Measurements from ENCODE around the gene HDLBP. TPM values are rescaled to one million over a fixed set of nuclear protein-coding genes. Genes with fewer than 3 reads are reported as not detected.

The HDLBP gene
- total RNA-seq, 4 donors from 2014 or later = 383 to 486 (median 444) TPM

DNA sequence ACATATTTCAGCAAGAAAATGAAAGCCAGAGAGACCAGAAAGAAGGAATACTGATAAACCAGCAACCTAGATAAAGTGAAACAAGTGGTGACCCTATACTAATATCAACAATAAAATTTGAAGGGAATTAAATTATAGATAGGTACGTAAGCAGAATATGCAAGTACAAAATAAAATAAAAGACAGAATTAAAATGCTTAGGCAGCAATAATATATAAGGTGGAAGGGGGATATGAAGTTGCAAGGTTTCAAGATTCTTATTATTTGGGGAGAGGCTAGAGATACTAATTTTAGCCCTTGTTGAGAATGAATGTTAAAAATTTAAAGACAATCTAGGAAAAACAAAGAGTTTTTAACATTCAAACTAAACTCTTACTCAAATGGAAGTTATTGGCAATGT, 39.6 kb downstream of the HDLBP start:
- no peak for TF ChIP-seq POLR2A (IDR thresholded peaks at IDR 0.05)
- TF ChIP-seq, protein P1, sequence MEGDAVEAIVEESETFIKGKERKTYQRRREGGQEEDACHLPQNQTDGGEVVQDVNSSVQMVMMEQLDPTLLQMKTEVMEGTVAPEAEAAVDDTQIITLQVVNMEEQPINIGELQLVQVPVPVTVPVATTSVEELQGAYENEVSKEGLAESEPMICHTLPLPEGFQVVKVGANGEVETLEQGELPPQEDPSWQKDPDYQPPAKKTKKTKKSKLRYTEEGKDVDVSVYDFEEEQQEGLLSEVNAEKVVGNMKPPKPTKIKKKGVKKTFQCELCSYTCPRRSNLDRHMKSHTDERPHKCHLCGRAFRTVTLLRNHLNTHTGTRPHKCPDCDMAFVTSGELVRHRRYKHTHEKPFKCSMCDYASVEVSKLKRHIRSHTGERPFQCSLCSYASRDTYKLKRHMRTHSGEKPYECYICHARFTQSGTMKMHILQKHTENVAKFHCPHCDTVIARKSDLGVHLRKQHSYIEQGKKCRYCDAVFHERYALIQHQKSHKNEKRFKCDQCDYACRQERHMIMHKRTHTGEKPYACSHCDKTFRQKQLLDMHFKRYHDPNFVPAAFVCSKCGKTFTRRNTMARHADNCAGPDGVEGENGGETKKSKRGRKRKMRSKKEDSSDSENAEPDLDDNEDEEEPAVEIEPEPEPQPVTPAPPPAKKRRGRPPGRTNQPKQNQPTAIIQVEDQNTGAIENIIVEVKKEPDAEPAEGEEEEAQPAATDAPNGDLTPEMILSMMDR (IDR thresholded peaks at IDR 0.05 in 4 of 5, conservative IDR thresholded peaks at IDR 0.05 in 1 of 5) = no peak
- in situ Hi-C loops (cut with MboI; ENCODE audit: low sequenced_read_pairs in 4 of 4) = no loop called here
- H3K4me1 ChIP-seq = peaks cover 23 to 26% of the 10 kb centered on the region in 2 donors
- H3K27me3 ChIP-seq = no peaks in the 10 kb centered on the region
- H3K9me3 ChIP-seq = no peaks in the 10 kb centered on the region
- ATAC-seq = no peak
- DNase-seq = no peak
- H3K27ac ChIP-seq = no peak overlapping the region
- intact Hi-C loops (cut with DNase I; ENCODE audit: low total_unique reads) = no loop called here
- no peaks in the 10 kb centered on the region for H3K36me3 ChIP-seq
- H3K4me3 ChIP-seq = no peak overlapping the region

DNA sequence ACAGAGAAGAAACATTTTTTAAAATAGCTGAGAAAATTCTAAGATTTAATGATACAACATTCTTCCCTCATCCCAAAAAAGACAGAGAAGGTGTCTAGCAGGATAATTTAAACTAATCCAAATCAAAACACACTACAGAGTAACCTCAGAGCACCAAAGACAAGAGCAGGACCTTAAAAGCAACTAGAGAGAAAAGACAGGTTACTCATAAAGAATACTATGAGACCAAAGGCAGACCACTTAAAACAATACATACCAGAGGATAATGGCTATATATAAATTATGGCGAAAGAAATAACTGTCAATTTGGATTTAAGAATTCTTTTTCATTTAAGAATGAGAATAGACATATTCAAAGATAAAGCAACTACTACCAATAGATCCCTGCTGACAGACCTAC, 40.0 kb downstream of the HDLBP start:
- peaks cover 27 to 28% of the 10 kb centered on the region in 2 donors for H3K4me1 ChIP-seq
- in situ Hi-C loops (cut with MboI; ENCODE audit: low sequenced_read_pairs in 4 of 4) (no loop called here), intact Hi-C loops (cut with DNase I; ENCODE audit: low total_unique reads) (no loop called here)
- ATAC-seq (no peak), DNase-seq (no peak)
- no peaks in the 10 kb centered on the region for H3K9me3 ChIP-seq
- no peak overlapping the region for H3K27ac ChIP-seq
- TF ChIP-seq, protein P1 (IDR thresholded peaks at IDR 0.05 in 4 of 5, conservative IDR thresholded peaks at IDR 0.05 in 1 of 5) = no peak
- TF ChIP-seq POLR2A (IDR thresholded peaks at IDR 0.05) = no peak
- H3K4me3 ChIP-seq = no peak overlapping the region
- no peaks in the 10 kb centered on the region for H3K27me3 ChIP-seq
- H3K36me3 ChIP-seq = no peaks in the 10 kb centered on the region

DNA sequence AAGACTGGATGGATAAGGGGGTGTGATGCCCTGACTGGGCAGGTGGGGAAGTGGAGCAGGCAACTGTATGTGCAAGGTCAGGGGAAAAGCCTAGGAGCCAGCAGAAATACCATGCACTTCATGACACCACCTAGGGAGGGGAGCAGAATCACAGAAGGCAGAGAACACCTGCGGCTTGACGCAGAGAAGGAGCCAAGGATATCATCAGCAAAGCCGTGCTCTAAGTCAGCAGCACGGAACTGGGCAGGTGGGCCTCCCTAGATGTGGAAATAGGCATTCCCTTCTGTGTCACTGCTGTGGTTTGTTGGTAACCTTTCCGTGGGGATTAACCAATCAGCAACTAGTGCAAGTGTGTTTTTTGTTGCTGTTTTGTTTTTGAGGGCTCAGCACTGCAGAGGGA, 41.3 kb downstream of the HDLBP start:
- no peak for ATAC-seq

DNA sequence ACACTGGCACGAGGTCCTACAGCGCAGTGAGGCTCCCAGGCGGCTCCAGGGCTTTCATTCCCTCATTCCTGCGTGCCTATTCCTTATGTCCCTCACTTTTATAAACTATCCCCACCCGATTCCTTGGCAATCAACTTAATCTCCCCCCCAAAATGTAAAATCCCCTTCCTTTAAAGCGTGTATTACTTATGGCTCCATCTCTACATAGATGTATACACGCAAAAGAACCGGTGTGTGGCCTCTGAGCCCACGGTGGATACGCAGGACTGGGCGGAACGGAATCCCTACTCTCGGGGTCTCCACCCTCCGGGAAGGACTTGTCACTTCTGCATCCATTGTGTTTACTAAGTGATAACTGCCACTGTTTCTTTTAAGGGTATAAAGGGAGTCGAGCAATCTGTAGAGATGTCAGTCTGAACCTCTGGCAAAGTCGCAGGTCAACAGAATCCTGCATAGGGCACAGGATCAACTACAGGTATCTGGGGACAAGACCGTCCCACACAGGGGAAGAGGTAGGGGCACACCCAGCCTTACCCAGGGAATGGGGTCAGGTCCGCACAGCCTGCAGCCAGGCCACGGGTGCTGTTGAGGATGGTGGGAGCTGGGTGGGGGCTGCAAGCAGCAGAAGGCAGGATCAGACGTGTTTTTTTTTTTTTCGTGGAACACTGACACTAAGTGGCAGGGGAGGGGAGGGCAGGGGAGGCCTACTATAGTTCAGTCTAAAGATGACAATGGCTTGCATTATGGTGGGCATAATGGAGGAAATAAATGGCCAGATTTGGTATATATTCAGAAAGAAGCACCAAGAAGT, 42.1 kb downstream of the HDLBP start:
- no peaks in the 10 kb centered on the region for H3K36me3 ChIP-seq
- no peaks in the 10 kb centered on the region for H3K27me3 ChIP-seq
- DNase-seq (no peak), ATAC-seq (no peak)
- peaks cover 41% of the 10 kb centered on the region in 2 donors for H3K4me1 ChIP-seq
- H3K9me3 ChIP-seq = no peaks in the 10 kb centered on the region
- in situ Hi-C loops (cut with MboI; ENCODE audit: low sequenced_read_pairs in 4 of 4) = no loop called here
- peak overlapping the region; percentile 83 to 97 (median 92) for H3K27ac ChIP-seq
- intact Hi-C loops (cut with DNase I; ENCODE audit: low total_unique reads) = loop anchor here (2.0 to 5.0 kb wide), 7 partner anchors 41 to 339 kb away; partner anchors contain the start of genes FARP2, HDLBP, MTERF4 and SEPTIN2
- peak overlapping the region; percentile 67 to 93 (median 73) for H3K4me3 ChIP-seq
- TF ChIP-seq POLR2A (IDR thresholded peaks at IDR 0.05) = no peak
- TF ChIP-seq, protein P1 (IDR thresholded peaks at IDR 0.05 in 4 of 5, conservative IDR thresholded peaks at IDR 0.05 in 1 of 5) = no peak

More for the DNA sequence above, 41.3 kb downstream of the HDLBP start:
- in situ Hi-C loops (cut with MboI; ENCODE audit: low sequenced_read_pairs in 4 of 4) (no loop called here), intact Hi-C loops (cut with DNase I; ENCODE audit: low total_unique reads) (loop anchor here (5.0 kb wide), 5 partner anchors 57 to 338 kb away; partner anchors contain the start of genes MTERF4 and STK25)
- TF ChIP-seq, protein P1 (IDR thresholded peaks at IDR 0.05 in 4 of 5, conservative IDR thresholded peaks at IDR 0.05 in 1 of 5) = no peak
- H3K27me3 ChIP-seq = no peaks in the 10 kb centered on the region
- H3K4me1 ChIP-seq = peaks cover 34% of the 10 kb centered on the region in 2 donors
- no peak overlapping the region for H3K27ac ChIP-seq
- H3K4me3 ChIP-seq = no peak overlapping the region
- no peak for DNase-seq
- no peaks in the 10 kb centered on the region for H3K9me3 ChIP-seq
- H3K36me3 ChIP-seq = no peaks in the 10 kb centered on the region

Data from gastrocnemius medialis (tissue), 4 donors.